NB4 (cell line): ENCODE measurements around the gene BAK1.

ENCODE experiments used
- DNase-seq: peaks from one replicate; pipeline ENCODE4 v3.0.0; 2010; ENCODE audit warnings: low read depth
- H3K4me3 ChIP-seq: one replicate; pipeline ENCODE4 v1.5.1; 2011; ENCODE audit warnings: mild to moderate bottlenecking, low read depth, low read length, moderate library complexity
- MYC ChIP-seq: IDR thresholded peaks from 2 replicates; pipeline ENCODE4 v1.6.1; 2011; ENCODE audit warnings: low read depth, low read length
- POLR2A ChIP-seq: IDR thresholded peaks from 2 replicates; pipeline ENCODE4 v1.6.1; 2011; ENCODE audit warnings: mild to moderate bottlenecking; ENCODE audit not compliant: insufficient read length; ENCODE audit errors: extremely low read depth
- TF ChIP-seq, protein P1 (sequence below): IDR thresholded peaks from one replicate; pipeline ENCODE4 v1.5.1; 2012; ENCODE audit warnings: low read depth, low read length
- TF ChIP-seq, protein P2 (sequence below): IDR thresholded peaks from 2 replicates; pipeline ENCODE4 v1.6.1; 2011; ENCODE audit warnings: low read depth, low read length

BAK1 gene

DNA sequence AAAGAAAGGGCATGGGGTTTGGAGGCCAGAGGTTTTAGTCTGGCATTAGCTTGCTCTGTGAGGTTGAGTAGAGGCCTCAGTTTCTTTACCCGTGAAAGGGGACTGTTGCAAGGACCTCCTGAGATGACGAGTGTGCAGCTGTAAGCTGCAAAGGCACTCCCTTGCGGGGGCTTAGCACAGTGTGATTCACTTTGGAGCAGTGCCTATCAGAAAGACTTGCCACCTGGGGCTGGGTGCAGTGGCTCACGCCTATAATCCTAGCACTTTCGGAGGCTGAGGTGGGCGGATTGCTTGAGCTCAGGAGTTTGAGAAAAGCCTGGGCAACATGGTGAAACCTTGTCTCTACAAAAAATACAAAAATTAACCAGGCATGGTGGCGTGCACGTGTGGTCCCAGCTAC is 7.5 kb upstream of the BAK1 start:
- H3K4me3 ChIP-seq: no peak overlapping the region
- no peak for DNase-seq
- TF ChIP-seq, protein P1, sequence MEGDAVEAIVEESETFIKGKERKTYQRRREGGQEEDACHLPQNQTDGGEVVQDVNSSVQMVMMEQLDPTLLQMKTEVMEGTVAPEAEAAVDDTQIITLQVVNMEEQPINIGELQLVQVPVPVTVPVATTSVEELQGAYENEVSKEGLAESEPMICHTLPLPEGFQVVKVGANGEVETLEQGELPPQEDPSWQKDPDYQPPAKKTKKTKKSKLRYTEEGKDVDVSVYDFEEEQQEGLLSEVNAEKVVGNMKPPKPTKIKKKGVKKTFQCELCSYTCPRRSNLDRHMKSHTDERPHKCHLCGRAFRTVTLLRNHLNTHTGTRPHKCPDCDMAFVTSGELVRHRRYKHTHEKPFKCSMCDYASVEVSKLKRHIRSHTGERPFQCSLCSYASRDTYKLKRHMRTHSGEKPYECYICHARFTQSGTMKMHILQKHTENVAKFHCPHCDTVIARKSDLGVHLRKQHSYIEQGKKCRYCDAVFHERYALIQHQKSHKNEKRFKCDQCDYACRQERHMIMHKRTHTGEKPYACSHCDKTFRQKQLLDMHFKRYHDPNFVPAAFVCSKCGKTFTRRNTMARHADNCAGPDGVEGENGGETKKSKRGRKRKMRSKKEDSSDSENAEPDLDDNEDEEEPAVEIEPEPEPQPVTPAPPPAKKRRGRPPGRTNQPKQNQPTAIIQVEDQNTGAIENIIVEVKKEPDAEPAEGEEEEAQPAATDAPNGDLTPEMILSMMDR: no peak
- TF ChIP-seq MYC (no peak), POLR2A (no peak)
- TF ChIP-seq, protein P2, sequence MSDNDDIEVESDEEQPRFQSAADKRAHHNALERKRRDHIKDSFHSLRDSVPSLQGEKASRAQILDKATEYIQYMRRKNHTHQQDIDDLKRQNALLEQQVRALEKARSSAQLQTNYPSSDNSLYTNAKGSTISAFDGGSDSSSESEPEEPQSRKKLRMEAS: no peak

DNA sequence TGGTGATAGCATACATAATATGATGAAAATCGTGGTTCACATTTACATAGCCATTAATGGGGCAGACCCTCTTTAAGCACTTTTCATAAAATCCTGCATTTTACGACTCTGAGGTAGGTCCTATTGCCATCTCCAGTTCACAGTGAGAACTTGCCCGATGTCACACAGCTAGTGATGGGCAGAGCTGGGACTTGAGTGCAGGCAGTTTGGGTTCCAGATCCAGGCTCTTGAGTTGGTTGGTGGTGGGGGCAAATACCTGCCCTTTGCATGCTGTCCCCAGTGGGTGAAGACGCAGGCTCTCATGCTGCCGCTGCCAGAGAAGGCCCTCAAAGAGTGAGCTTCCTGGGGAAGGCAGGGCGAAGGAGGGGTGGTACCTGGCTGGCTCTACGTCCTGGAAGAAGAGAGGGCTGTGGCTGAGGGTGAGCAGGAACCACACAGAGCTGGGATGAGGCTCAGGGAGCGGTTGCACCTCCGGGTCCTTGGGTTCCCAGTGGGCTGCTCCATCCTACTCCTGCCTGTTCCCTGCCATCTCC is 6.1 kb upstream of the BAK1 start:
- DNase-seq: no peak
- TF ChIP-seq POLR2A (no peak), MYC (no peak)
- TF ChIP-seq, protein P2: no peak
- TF ChIP-seq, protein P1: no peak
- no peak overlapping the region for H3K4me3 ChIP-seq

DNA sequence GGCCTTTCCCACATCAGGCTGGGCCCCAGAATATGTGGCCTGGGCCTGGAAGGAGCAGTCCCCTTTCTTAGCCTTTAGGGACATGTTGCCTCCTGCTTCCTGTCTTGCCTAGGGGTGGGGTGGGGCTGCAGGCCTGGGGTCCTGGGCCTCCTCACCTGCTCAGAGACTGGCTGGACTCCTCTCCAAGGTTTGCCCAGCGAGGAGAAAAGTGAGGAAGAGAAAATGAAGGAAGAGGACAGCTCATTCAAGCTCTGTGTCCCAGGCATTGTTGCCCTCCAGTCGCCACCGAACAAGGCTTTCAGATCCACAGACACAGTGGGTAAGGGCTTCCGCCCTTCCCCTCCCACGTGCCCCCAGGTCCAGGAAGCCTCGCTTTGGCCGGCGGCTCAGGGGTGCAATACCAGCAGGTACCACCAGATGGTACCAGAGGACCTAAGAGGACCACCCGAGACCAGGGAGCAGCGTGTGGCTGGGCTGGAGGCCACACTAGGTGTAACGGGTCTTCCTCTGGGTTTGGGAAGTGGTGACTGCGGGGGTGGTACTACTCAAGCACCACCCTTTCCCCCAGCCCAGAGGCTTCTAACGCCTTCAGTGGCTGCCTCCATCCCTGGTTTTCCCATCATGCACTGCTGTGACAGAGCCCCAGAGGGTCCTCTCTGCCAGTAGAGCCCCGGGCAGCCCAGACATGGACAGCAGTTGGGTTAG is 5.5 kb upstream of the BAK1 start:
- peak; percentile 77; the same call in 1 of the 2 replicates for TF ChIP-seq MYC
- TF ChIP-seq POLR2A: no peak
- TF ChIP-seq, protein P1: peak; percentile 88
- TF ChIP-seq, protein P2: peak; percentile 84
- DNase-seq: peak; percentile 87
- no peak overlapping the region for H3K4me3 ChIP-seq

DNA sequence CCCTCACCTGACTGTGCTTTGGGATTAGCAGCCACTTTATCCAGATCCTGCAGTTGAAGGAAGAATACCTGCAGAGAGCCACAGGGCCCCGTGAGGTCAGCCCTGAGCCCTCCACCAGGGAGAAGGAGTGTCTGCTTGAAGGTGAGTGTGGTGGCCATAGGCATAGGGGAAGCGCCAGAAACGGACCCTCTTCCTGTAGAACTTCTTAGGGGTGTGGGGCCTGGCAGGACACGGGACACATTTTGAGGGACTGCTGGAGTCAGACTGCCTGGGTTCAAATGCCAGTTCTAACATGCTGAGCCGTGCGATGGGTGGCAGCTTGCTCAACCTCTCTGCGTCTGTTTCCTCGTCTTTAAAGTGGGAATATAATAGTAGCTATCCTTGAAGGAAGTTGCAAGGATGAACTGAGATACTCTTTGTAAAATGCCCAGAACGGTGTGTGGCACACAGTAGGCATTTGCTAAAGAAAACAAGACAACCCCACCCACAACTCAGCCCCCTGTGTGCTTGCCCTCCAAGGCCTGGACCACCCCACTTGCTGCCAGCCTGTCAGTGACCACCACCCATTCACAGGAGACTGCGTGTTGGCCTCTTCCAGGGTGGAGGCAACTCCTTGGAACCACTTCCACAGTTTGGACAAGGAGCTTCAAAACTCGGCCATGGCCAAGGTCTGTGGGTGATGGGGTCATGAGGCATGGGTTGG is 4.8 kb upstream of the BAK1 start:
- TF ChIP-seq, protein P2: no peak
- no peak for TF ChIP-seq POLR2A
- no peak for TF ChIP-seq MYC
- TF ChIP-seq, protein P1: no peak
- H3K4me3 ChIP-seq: no peak overlapping the region
- DNase-seq: no peak

DNA sequence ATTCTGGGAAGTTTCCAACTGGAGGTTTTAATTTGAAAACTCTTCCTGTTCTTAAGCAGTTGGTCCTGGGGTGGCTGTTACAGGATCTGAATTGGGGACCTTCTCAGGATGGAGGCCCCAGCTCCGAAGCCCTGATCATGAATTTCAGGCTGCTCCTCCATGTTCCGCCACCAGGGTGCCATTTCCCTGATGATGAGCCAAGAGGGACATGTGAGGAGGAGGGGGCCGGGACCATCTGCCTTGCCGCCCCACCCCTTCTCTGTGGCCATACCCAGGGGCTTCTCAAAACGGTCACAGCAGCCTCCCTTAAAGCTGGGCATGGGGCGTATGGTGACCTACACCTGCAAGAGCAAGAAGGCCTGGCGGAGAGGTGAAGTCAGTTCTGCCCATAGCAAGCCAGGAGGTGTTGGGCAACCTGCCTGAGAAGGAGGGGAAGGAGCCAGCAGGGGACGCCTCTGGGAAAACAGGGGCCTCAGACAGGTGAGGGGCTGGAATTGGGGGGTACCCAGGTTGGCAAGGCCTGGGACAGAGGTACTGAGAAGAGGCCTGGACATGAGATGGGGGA is 3.6 kb upstream of the BAK1 start:
- no peak overlapping the region for H3K4me3 ChIP-seq
- no peak for DNase-seq
- TF ChIP-seq, protein P1: no peak
- TF ChIP-seq, protein P2: no peak
- TF ChIP-seq POLR2A: no peak
- TF ChIP-seq MYC: no peak
